GM23248 (cell line): ENCODE data around the gene SHQ1.

Experiments used
- EZH2 ChIP-seq: fragments of 200-600 bp; sonication (generic); IDR thresholded peaks from 2 replicates; pipeline ENCODE4 v1.6.1; 2018; ENCODE audit warnings: antibody characterized with exemption, mild to moderate bottlenecking; ENCODE audit not compliant: insufficient read depth, poor library complexity, severe bottlenecking
- EZH2phosphoT487 ChIP-seq: fragments of 200-600 bp; sonication (generic); IDR thresholded peaks from 2 replicates; pipeline ENCODE4 v1.6.1; 2018; ENCODE audit warnings: antibody characterized with exemption, moderate library complexity, mild to moderate bottlenecking, low read depth; ENCODE audit not compliant: insufficient read depth

GRCh38 chr3:72803573-72803972 is 44.7 kb downstream of the SHQ1 start:
- no peak for TF ChIP-seq EZH2
- no peak for TF ChIP-seq EZH2phosphoT487
